ENCODE results near the gene HBP1. TPM values are rescaled to one million over a fixed set of nuclear protein-coding genes. Genes with fewer than 3 reads are reported as not detected.

Gene HBP1
- total and polyA plus RNA-seq, 2 of the 4 experiments (the other 2 are of a cell fraction) = 27.1 to 69.9 TPM

GRCh38 chr7:107181172-107181571 lies 12.4 kb downstream of the HBP1 start:
- Histone ChIP-seq H3K4me2 (ENCODE audit: low read depth, low read length) (no peak overlapping the region; the same call in 1 of the 2 replicates), H3K23ac (ENCODE audit: low read depth, low read length) (no peak overlapping the region), H4K5ac (ENCODE audit: low read depth, low read length) (0 out of 2 replicates have a peak overlapping the region, but pooled peaks have one; percentile 56), H3K18ac (ENCODE audit: low read depth, low read length) (peak overlapping the region; percentile 53; the same call in 1 of the 2 replicates), H3K56ac (ENCODE audit: extremely low read depth, insufficient read depth, low read length) (no peak overlapping the region), H2AK9ac (replicated peaks; ENCODE audit: low read depth, low read length, poor library complexity) (no peak overlapping the region), H3K79me1 (ENCODE audit: low read depth in 1 of 2, low read length in 2 of 2) (peaks cover 10 to 38% of the 10 kb centered on the region in 2 experiments), H2BK20ac (ENCODE audit: low read depth, low read length) (no peak overlapping the region), H3K27me3 (ENCODE audit: control insufficient read depth, insufficient read depth, low read length) (no peaks in the 10 kb centered on the region), H4K8ac (ENCODE audit: low read depth in 2 of 2, low read length in 2 of 2) (no peak overlapping the region), H2AK5ac (ENCODE audit: low read depth, low read length) (0 out of 2 replicates have a peak overlapping the region, but pooled peaks have one; percentile 20), H3K14ac (replicated peaks; ENCODE audit: low read depth, low read length) (0 out of 2 replicates have a peak overlapping the region, but pooled peaks have one; percentile 36), H3K9me3 (ENCODE audit: control insufficient read depth, insufficient read depth, low read length) (no peaks in the 10 kb centered on the region), H3K4me1 (ENCODE audit: control insufficient read depth, insufficient read depth, low read length) (peaks cover 14% of the 10 kb centered on the region), H3K9ac (ENCODE audit: low read depth, low read length) (no peak overlapping the region), H2BK120ac (ENCODE audit: low read depth, low read length) (no peak overlapping the region), H2BK5ac (ENCODE audit: low read depth, low read length, poor library complexity, severe bottlenecking) (no peak overlapping the region), H4K20me1 (ENCODE audit: insufficient read depth, low read length) (peaks cover 17% of the 10 kb centered on the region), H2AFZ (replicated peaks; ENCODE audit: low read length, poor library complexity) (no peak overlapping the region), H3K36me3 (ENCODE audit: control insufficient read depth, insufficient read depth, low read length) (peaks cover 3% of the 10 kb centered on the region), H3K4ac (ENCODE audit: low read depth, low read length) (no peak overlapping the region), H2BK15ac (ENCODE audit: low read depth, low read length) (no peak overlapping the region), H4K91ac (ENCODE audit: insufficient read depth, low read depth, low read length) (no peak overlapping the region), H3K4me3 (ENCODE audit: insufficient read depth, low read depth, low read length) (no peak overlapping the region), H3K9me1 (ENCODE audit: insufficient read depth, low read length) (peaks cover 12% of the 10 kb centered on the region), H3K27ac (ENCODE audit: insufficient read depth, low read length) (peak overlapping the region; percentile 41; the same call in 1 of the 2 replicates)
- no TSS peak for BruUV-seq (replicated peaks)
- intact Hi-C loops (cut with micrococcal nuclease) (no loop called here), in situ Hi-C loops (cut with MboI; ENCODE audit: low sequenced_read_pairs) (no loop called here), dilution Hi-C loops (cut with HindIII; ENCODE audit: low sequenced_read_pairs, unreplicated experiment) (no loop called here)
- no peak for TF ChIP-seq USF2 (IDR thresholded peaks at IDR 0.05; ENCODE audit: low read depth, low read length)
- no peak for TF ChIP-seq CEBPB (IDR thresholded peaks at IDR 0.05; ENCODE audit: low read depth, low read length)
- no peak for TF ChIP-seq RCOR1 (IDR thresholded peaks at IDR 0.05; ENCODE audit: insufficient replicate concordance, low read length)
- TF ChIP-seq CTCF (conservative IDR thresholded peaks at IDR 0.05; ENCODE audit: low read depth, low read length) = no peak
- no peak for TF ChIP-seq MAZ (IDR thresholded peaks at IDR 0.05; ENCODE audit: borderline replicate concordance, low read depth, low read length)
- no peak for TF ChIP-seq NFE2L2 (IDR thresholded peaks at IDR 0.05; ENCODE audit: low read depth, low read length)
- TF ChIP-seq MAFK (IDR thresholded peaks at IDR 0.05; ENCODE audit: low read depth, low read length) = no peak
- TF ChIP-seq CHD1 (IDR thresholded peaks at IDR 0.05; ENCODE audit: low read depth, low read length) = no peak
- no peak for TF ChIP-seq POLR2A (IDR thresholded peaks at IDR 0.05; ENCODE audit: low read depth, low read length)
- TF ChIP-seq ELK1 (IDR thresholded peaks at IDR 0.05; ENCODE audit: borderline replicate concordance, low read depth, low read length) = no peak
- no peak for TF ChIP-seq MXI1 (IDR thresholded peaks at IDR 0.05; ENCODE audit: borderline replicate concordance, low read depth, low read length)
- TF ChIP-seq FOS (IDR thresholded peaks at IDR 0.05; ENCODE audit: low read depth, low read length) = no peak
- TF ChIP-seq BHLHE40 (IDR thresholded peaks at IDR 0.05; ENCODE audit: low read depth, low read length) = no peak
- no peak for TF ChIP-seq SMC3 (IDR thresholded peaks at IDR 0.05; ENCODE audit: low read depth, low read length)
- no peak for TF ChIP-seq RAD21 (IDR thresholded peaks at IDR 0.05; ENCODE audit: low read length)
- DNase-seq (no peak), ATAC-seq (ENCODE audit: low read depth) (no peak)
- no CpG with 5 or more reads among the region's 5 CpGs for WGBS, 2 experiments (ENCODE audit: extremely low coverage in 2 of 2, insufficient read length in 1 of 2)
- ChIA-PET POLR2A (ENCODE audit: unreplicated experiment) (interaction anchor here (1.0 kb wide), 1 partner anchor 11 kb away, joined by 8 read pairs; no protein-coding TSS in a partner anchor), CTCF (interaction anchor here (0.7 kb wide), 2 partner anchors 394 to 413 kb away, joined by 3 read pairs; no protein-coding TSS in a partner anchor)

Measured in IMR-90 (cell line).